ENCODE data around the gene TMPRSS2.
A peak's percentile ranks its signal among the peaks of the same experiment; 100 is the strongest.

TMPRSS2 gene

DNA sequence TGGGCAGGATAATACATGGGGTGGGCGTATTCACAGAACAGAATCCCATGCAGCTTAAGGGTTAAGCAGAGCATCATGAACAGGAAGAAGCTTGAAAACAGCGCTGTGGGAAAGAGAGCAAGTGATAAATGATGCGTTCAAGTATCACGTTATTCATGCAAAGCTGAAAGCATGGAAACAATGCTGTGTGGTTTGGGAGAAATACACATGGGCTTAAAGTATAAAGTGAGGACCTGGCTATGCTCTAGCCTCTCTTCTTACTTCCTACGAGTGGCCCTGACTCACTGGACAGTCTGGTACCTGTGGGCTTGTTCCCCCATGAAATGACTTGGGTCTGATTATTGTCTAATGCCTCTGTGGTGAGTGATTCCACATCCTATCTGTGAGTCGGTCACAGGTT, 25.7 kb downstream of the TMPRSS2 start:
- no peak for DNase-seq

DNA sequence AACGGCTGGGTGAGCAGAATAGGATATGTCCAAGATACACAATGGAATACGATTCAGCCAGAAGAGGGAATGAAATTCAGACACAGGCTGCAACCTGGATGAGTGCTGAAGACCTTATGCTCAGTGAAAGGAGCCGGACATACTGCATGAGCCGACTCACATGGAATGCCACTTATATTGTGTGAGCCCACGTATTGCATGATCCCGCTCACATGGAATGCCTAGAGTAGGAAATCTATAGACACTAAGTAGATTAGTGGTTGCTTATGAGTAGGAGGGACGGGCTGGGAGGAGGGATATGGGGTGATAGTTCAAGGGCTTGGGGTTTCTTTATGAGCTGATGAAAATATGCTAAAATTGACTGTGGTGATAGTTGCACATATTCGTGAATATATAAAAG, 26.8 kb downstream of the TMPRSS2 start:
- DNase-seq = no peak

DNA sequence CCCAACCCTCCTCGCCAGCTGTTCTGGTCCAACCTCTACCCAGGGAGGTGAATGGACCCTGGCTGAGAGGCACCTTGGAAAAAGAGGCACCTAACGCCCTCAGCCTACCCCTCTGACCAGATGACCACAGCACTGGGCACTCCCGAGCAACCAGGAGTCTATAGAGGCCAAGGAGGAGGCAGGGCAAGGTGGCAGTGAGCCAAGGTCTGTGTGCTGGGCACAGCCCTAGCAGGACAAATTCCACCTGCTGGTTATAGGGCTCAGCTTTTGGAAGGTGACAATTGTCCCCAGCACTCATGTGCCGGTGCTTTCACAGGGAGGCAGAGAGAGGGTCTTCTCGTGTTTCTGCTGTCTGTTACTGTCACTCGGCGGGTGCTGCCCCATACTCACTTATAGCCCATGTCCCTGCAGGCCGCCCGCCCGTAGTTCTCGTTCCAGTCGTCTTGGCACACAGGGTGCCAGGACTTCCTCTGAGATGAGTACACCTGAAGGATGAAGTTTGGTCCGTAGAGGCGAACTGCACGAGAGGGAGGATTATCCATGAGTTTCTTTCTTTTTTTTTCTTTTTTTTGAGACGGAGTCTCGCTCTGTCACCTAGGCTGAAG, 27.8 kb downstream of the TMPRSS2 start:
- no peak for DNase-seq

- no peak for DNase-seq
Observed at GRCh38 chr21:41479686-41480085, 28.3 kb downstream of the TMPRSS2 start.

DNA sequence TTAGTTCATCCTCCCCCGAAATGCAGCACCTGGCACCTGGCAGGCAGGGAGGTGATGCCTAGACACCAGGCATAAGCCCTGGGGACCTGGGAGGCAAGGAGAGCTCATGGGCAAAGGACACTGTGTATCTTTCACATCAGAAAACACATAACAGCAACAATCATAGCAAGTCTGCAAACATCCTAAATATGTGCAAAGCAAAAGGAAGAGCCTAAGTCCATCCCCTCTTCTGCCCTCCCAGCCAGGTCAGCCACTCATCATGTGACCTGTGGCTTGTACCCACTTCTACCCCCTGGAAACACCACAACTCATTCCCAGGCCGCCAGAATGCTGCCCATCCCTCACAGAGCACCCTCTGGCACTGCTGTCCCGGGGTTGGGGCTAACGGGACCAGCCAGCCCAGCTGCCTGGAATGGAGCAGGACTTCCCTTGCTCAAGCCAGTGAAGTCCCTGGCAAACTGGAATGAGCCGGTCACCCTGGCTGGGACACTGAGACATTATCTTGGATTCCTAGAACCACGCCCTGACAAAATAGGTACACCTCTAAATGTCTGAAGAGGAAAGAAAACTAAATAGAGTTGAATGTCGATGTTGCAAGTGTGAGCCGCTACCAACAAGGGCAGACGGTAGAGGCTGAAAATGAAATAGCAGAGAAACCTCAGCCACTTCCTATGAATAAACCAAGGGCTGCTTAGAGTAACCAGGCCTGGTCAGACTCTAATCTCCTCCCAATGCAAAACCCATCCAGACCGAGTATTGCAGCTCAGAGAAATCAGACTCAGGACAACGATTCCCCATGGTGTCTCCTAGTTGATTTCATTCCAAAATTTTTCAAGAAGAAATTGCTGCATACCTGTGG, 29.4 kb downstream of the TMPRSS2 start:
- DNase-seq = no peak

DNA sequence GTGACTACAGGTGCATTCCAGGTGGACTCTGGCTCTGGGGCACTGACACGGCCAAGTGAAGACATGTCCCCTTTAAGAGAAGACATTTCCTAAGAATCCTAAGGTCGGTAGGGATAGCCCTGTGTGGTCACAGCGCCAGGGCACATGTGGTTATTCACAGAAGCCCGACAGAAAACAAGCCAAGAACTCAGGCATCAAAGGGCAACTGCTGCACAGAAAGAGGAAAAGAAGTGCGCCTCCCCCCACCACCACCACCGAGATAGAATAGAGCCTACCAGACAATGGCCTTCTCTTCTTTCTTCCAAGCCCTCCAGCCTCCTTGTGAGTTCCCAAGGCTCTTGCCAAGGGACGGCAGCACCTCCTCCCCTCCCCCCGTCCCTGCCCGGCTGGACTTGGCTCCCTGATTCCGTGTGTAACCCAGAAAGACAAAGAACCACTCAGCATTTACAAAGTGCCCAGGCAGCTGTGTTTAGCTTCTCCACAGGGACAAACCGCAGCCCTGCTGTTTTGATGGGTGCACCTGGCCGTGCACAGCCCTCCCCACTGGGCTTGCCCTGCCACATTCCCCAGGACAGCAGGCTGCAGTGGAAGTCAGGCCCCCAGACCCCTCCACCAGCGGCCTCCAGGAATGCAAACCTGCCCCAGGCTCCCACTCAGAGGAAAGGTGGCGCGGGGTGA, 30.2 kb downstream of the TMPRSS2 start:
- peak in 43 of 51 donors; percentile 3 to 75 (median 30) for DNase-seq

DNA sequence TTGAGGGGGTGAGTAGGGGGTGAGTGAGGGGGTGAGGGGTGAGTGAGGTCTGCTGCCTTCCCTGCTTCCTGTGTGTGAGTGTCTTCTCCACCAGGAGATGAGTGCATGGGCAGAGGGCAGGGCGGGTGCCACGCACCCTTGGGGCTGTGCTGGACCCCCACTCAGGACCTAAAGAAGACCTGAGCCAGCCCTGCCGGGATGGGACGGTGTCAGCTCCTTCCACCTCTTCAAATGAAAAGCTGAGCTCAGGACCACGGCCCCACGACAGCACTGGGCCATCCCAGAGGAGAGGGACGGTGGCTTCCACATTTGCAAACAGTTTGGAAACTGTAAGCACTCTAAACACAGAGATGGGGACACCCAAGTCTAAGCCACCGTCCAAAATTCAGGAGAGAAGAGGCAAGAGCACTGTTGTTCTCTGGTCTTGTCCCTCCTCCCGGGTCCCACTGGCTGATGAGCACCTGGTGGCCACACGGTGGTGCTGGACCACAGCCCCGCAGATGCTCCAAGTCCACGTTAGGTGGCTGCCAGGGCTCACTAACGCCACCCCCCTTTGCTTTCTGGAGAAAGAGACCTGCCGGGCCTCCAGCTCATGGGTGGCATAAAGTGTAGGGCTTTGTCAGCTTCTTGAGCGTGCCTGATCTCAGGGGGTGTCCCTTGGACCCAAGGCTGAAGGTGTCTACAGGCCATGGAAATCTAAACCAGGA, 32.1 kb downstream of the TMPRSS2 start:
- no peak for DNase-seq

DNA sequence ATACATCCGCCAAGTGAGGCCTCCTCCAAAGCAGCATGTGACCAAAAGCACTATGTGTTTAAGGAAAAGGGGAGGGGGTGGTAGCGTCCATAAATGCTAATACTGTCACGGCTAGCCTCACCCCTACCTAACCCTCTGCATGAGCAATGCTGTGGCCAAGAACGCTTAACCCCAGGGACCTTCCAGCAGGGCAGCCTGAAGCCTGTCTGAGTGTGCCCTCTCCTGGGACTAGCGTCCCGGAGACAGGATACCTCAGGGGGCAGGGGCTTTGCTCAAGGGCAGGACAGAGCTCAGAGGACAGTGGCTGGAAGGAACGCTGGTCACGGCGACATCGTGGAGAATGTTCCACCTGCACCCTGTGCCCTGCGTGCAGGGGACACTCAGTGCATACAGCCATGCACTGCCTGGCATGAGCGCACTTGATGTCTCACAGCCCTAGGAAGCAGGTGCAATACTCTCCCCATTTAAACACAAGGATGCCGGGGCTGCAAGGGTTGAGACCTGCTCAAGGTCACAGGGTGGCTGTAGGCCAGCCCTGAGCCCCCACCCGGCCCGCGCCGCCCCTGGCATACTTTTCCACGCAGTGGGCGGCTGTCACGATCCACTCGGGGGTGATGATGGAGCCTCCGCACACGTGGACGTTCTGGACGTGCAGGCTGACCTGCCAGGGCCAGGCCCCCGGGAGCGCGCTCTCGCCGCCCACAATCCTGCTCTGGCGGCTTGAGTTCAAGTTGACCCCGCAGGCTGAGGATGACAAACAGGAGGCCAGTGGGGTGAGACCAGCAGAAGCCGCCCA, 35.0 kb downstream of the TMPRSS2 start:
- no peak for DNase-seq

DNA sequence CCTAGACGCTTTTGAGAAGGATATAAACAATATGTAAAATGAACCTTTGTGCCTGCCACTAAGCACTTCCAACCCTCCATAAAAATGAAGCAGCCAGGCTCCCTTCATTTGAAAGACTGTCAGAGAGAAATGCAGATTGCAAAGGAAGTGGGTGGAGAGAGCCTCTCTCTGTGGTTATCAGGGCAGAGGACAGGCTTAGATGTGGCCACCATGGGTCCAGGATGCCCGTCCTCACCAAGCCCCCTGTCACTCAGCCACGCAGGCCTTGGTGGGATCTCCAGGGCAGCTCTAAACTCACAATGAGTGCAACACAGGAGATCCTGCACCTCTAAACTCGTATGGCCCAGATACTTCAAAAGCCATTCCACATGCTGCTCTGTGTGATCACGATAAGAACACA, 37.9 kb downstream of the TMPRSS2 start:
- DNase-seq = no peak

DNA sequence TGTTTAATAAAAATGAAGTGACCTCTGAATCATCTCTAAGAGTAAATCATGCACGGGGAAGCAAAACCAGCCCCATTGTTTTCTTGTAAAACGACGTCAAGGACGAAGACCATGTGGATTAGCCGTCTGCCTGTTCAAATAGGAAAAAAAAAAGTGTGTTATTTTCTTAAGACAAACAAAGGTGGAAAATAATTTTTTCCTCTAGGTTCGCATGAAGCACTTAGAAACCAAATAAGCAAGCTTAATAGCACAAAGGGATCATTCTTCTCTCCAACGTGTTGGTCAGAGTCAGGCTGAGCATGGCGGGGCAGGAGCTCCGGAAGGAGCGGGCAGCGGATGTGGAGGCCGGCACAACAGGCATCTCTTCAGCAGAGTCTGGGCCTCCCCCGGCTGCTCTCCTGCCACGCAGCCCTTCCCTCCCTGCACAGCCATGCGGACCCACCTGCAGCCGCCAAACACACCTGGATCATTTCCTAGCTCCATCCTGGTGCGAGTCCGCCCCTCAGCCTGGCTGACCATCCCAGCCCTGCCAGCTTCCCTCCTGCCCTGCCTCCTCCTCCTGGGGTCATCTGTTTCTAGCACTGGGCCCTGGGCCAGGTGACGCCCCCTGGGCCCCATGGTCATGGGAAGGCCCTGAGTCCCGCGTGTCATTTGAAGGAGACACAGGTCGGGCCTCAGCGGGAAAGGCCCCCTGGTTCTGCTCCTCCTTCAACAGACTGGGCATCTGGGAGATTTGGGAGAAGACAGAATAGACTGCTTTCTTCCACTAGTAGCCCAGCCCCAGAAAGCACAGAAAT, 41.7 kb downstream of the TMPRSS2 start:
- no peak for DNase-seq

DNA sequence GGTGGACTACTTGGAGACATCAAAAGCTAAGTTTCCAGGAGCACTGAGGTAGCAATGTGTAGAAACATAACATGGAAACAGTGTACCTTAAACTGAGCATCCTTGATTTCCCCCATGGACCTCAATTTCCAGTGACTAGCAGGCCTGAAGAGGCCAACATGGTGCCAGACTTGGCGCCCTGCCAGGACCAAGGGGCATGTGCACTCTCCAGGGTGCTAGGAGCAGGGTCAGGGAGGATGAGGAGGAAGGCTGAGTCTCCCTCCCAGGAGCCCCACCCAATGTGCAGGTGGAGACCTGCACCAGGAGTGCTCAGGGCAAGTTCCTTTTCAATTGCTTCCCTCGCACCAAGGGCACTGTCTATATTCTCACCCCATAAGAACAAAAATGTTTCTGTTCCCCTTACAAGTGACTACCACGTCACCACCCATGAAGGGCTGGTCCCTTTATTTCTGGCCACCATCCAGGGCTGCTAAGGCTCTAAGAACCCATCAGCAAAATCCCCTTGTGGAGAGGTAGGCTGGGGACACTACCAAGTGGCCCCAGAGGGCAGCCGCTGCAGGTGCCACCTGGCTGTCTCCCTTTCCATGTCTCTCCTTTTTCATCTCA, 42.7 kb downstream of the TMPRSS2 start:
- no peak for DNase-seq

GRCh38 chr21:41460578-41461527, 47.1 kb downstream of the TMPRSS2 start:
- DNase-seq = peak in 36 of 51 donors; percentile 1 to 64 (median 28)

GRCh38 chr21:41459884-41460534, 47.9 kb downstream of the TMPRSS2 start:
- DNase-seq = no peak

DNA sequence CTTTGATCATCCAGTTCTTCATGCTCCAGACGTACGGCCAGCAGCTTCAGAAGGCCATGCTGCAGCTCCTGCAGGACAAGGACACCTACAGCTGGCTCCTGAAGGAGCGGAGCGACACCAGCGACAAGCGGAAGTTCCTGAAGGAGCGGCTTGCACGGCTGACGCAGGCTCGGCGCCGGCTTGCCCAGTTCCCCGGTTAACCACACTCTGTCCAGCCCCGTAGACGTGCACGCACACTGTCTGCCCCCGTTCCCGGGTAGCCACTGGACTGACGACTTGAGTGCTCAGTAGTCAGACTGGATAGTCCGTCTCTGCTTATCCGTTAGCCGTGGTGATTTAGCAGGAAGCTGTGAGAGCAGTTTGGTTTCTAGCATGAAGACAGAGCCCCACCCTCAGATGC, 49.4 kb downstream of the TMPRSS2 start:
- DNase-seq = no peak

DNA sequence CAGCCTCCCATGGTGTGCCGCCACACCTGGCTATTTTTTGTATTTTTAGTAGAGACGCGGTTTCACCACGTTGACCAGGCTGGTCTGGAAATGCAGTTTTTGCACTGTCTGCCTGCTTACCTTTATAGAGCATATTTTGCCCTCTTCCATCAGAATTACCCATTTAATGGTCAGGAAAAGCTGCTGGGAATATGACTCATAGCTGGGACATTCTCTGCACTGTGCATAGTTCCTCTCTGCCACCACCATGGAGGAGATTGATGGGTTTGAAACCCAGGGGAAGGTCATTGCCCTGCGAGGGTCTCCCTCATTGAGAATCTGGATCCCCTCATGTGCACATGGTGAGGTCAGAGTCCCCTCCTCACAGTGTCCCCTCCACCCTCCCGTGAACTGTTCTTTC, 49.8 kb downstream of the TMPRSS2 start:
- DNase-seq = no peak

- no peak for DNase-seq
Observed at GRCh38 chr21:41453761-41454160, 54.2 kb downstream of the TMPRSS2 start.

GRCh38 chr21:41453198-41453597, 54.8 kb downstream of the TMPRSS2 start:
- no peak for DNase-seq
